Measurements from ENCODE around the gene C5orf58. TPM values are rescaled to one million over a fixed set of nuclear protein-coding genes. Genes with fewer than 3 reads are reported as not detected.

C5orf58 gene
- total RNA-seq, 1 donor from 2014 or later, result not detected

Other genes with a start within 250 kb of the C5orf58 start
- not detected in 2 replicates for gene FOXI1, start 127.1 kb upstream of the C5orf58 start, total RNA-seq
- 380 and 381 TPM in 2 replicates for gene LCP2, start 64.8 kb downstream of the C5orf58 start, total RNA-seq
- gene KCNMB1, start 156.4 kb downstream of the C5orf58 start, total RNA-seq, result 0.05 TPM in 1 of 2 replicates, not detected in the other